Adrenal gland (tissue), 12 donors: ENCODE data around the gene MRPS33. TPM values are rescaled to one million over a fixed set of nuclear protein-coding genes. Genes with fewer than 3 reads are reported as not detected.

ENCODE experiments used
- DNase-seq, 7 donors: peaks; one replicate each; pipeline ENCODE4 v3.0.0-alpha.2; 2019 to 2020
- H3K27ac ChIP-seq, 5 donors: fragments of 200-600 bp; sonication (generic) in 4 of 5; 1 replicate in 3 of 5; 2 replicates in 2 of 5; pipeline versions ENCODE4 v1.5.1 to v1.8.0; 2016 to 2020; ENCODE audit warnings: mild to moderate bottlenecking in 1 of 5
- H3K27me3 ChIP-seq: fragments of 200-600 bp; 2 replicates; pipeline ENCODE4 v1.8.0; 2021
- H3K36me3 ChIP-seq, 2 donors: fragments of 200-600 bp; replicated peaks in 1 of 2; 1 replicate in 1 of 2; 2 replicates in 1 of 2; pipeline versions ENCODE4 v1.5.1 to v1.8.0; 2018 to 2022
- H3K4me1 ChIP-seq, 2 donors: fragments of 200-600 bp; replicated peaks in 1 of 2; 1 replicate in 1 of 2; 2 replicates in 1 of 2; pipeline versions ENCODE4 v1.5.1 to v1.8.0; 2018 to 2021
- H3K4me3 ChIP-seq, 4 donors: fragments of 200-600 bp; sonication (generic) in 3 of 4; one replicate each; pipeline ENCODE4 v1.5.1; 2016 to 2018
- H3K9me3 ChIP-seq, 3 donors: fragments of 200-600 bp; sonication (generic) in 1 of 3; replicated peaks in 1 of 3; 1 replicate in 2 of 3; 2 replicates in 1 of 3; pipeline versions ENCODE4 v1.5.1 to v1.8.0; 2016 to 2021
- CTCF ChIP-seq, 6 experiments: fragments of 450-650 bp in 4 of 6; fragments of 200-600 bp in 2 of 6; sonication (generic) in 1 of 6; IDR thresholded peaks; 1 replicate in 5 of 6; 2 replicates in 1 of 6; pipeline versions ENCODE4 v1.5.1 to v1.8.0; 2016 to 2021; ENCODE audit warnings: antibody characterized with exemption in 6 of 6, mild to moderate bottlenecking in 2 of 6, moderate library complexity in 1 of 6
- POLR2A ChIP-seq, 2 donors: fragments of 450-650 bp; IDR thresholded peaks; one replicate each; pipeline ENCODE4 v1.6.1; 2017; ENCODE audit warnings: antibody characterized with exemption in 2 of 2, mild to moderate bottlenecking in 2 of 2, moderate library complexity in 1 of 2
- WGBS, 4 donors: extraction: QIAGEN DNeasy Blood & Tissue Kit in 2 of 4; methylation state at CpG; one replicate each; pipeline versions ENCODE4 v1.1.5 to v1.1.7; 2013 to 2017; 5-methylcytosine and 5-hydroxymethylcytosine counted together
- intact Hi-C, 2 donors: fragments of 100-400 bp; cut with DNase I; formaldehyde crosslinking; loops; one replicate each; pipeline versions ENCODE4 v1.14.1 to v1.15.0; 2022 to 2023
- polyA plus RNA-seq, 3 donors: library from polyadenylated mRNA; stranded (reverse); fragments of 200-250 nt in 2 of 3; fragments of 350-450 nt in 1 of 3; fragmentation: Illumina TruSeq in 1 of 3; extraction: RNeasy Lipid Tissue Mini Kit (QIAGEN cat#74804) in 1 of 3; gene quantifications; one replicate each; pipeline ENCODE4 v1.2.3, GENCODE V29; 2013 to 2014
- total RNA-seq, 9 donors: library from RNA; depleted of rRNA in 4 of 9; stranded (reverse); fragments of >200 nt in 4 of 9; fragments of 120-200 nt in 1 of 9; fragmentation: NEBNext Ultra II Directional in 1 of 9; extraction: Animal tissue kit (Norgen Biotek cat#: 25700) in 1 of 9; gene quantifications; one replicate each; pipeline versions ENCODE4 v1.1.0 to v1.2.4, GENCODE V29; 2013 to 2023
- donor health status: healthy with polysubstance abuse.
- donor health status: Bipolar disorder and iron deficiency.
- donor health status: DM: yes; HTN: yes; CAD: no.
- donor health status: DM: no; HTN: no; CAD: no.
- donor health status: DM: no; HTN: no; CAD: no.
- donor health status: DM: yes; HTN: yes; CAD: no.

The MRPS33 gene
- total and polyA plus RNA-seq, 12 donors, result 19.7 to 156 (median 59.4) TPM

GRCh38 chr7:140977741-140978140, 37.0 kb downstream of the MRPS33 start:
- Histone ChIP-seq H3K27ac (no peak overlapping the region), H3K36me3 (no peaks in the 10 kb centered on the region), H3K27me3 (no peaks in the 10 kb centered on the region), H3K4me1 (no peaks in the 10 kb centered on the region), H3K9me3 (no peaks in the 10 kb centered on the region), H3K4me3 (no peak overlapping the region)
- TF ChIP-seq CTCF (IDR thresholded peaks at IDR 0.05) (no peak), POLR2A (IDR thresholded peaks at IDR 0.05) (no peak)
- DNase-seq, result no peak
- intact Hi-C loops, result no loop called here
- WGBS, 4 donors, result 79 to 97% (median 83%) methylated on average over 1 of the region's 1 CpG

DNA sequence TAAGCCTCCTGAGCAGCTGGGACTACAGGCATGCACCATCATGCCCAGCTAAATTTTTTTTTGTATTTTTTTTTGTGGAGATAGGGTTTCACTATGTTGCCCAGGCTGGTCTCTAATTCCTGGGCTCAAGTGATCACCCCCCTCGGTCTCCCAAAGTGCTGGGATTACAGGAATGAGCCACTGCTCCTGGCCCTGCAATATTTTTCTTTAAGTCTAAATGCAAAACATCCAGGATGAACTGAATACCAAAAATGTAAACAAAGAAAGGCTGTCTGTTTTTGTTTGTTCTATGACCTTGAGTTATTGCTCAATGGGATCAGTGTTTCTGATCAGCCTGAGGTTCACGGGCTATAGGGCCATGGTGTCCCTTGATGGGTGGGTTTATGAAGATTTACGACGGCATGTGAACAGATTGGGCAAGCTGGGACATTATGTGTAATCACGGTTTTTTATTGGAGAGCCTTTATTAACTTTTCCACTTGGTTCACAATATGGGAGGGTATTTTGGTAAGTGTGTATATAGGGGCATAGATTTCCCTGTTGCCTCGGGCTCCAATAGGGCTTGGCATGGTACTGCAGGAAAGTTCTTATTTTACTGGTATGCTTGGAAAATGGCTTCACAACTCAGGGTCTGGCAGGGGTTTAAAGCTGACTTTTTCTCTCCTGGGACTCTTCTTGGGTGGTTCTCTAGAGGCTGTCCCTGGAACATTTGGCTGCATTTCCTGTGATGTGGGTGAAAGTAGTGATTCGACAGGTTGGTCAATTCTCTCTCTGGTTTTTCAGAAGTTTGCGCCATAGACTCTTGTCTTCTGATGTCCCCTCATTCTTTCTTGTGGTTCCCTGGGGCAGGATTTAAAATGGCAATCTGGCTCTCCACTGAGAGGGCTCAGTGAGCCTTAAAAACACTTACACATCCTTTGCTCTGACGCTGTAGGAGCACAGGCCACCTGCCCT, 41.6 kb downstream of the MRPS33 start:
- intact Hi-C loops, result no loop called here
- Histone ChIP-seq H3K27me3 (no peaks in the 10 kb centered on the region), H3K9me3 (no peaks in the 10 kb centered on the region), H3K4me3 (no peak overlapping the region), H3K36me3 (no peaks in the 10 kb centered on the region), H3K4me1 (no peaks in the 10 kb centered on the region), H3K27ac (no peak overlapping the region)
- TF ChIP-seq CTCF (IDR thresholded peaks at IDR 0.05), result no peak
- TF ChIP-seq POLR2A (IDR thresholded peaks at IDR 0.05), result no peak
- no peak for DNase-seq
- 72 to 76% (median 73%) methylated on average over 9 of the region's 9 CpGs for WGBS, 4 donors

GRCh38 chr7:140972344-140972743, 42.4 kb downstream of the MRPS33 start:
- no peaks in the 10 kb centered on the region for H3K36me3 ChIP-seq
- no peaks in the 10 kb centered on the region for H3K9me3 ChIP-seq
- intact Hi-C loops, result no loop called here
- TF ChIP-seq CTCF (IDR thresholded peaks at IDR 0.05) (no peak), POLR2A (IDR thresholded peaks at IDR 0.05) (no peak)
- DNase-seq, result no peak
- no peaks in the 10 kb centered on the region for H3K27me3 ChIP-seq
- H3K27ac ChIP-seq, result no peak overlapping the region
- H3K4me1 ChIP-seq, result no peaks in the 10 kb centered on the region
- no peak overlapping the region for H3K4me3 ChIP-seq
- 71 to 80% (median 76%) methylated on average over 2 of the region's 2 CpGs for WGBS, 4 donors

- intact Hi-C loops, result no loop called here
- Histone ChIP-seq H3K27me3 (no peaks in the 10 kb centered on the region), H3K4me1 (no peaks in the 10 kb centered on the region), H3K27ac (no peak overlapping the region), H3K9me3 (no peaks in the 10 kb centered on the region), H3K36me3 (no peaks in the 10 kb centered on the region), H3K4me3 (no peak overlapping the region)
- WGBS, 4 donors, result 41 to 56% (median 54%) methylated on average over 2 of the region's 2 CpGs
- DNase-seq, result no peak
- TF ChIP-seq CTCF (IDR thresholded peaks at IDR 0.05) (no peak), POLR2A (IDR thresholded peaks at IDR 0.05) (no peak)
These were observed 47.3 kb downstream of the MRPS33 start for GRCh38 chr7:140967438-140967837.
